DOHH2 (cell line): ENCODE results near the gene EIF5AL1.
"Not testable (repeated sequence)": the region's sequence is repeated elsewhere in the genome, so short reads cannot be mapped to it uniquely, and the experiment has no call there.

Experiments used
- H3F3A ChIP-seq: fragments of 200-600 bp; sonication (generic), shearing (Covaris generic); 2 replicates; pipeline ENCODE4 v1.6.0; 2016; ENCODE audit warnings: antibody characterized with exemption, mild to moderate bottlenecking; ENCODE audit not compliant: control insufficient read depth, insufficient read depth
- H3K27ac ChIP-seq: fragments of 200-600 bp; sonication (generic); 2 replicates; pipeline ENCODE4 v1.5.1; 2014; ENCODE audit warnings: low read depth, mild to moderate bottlenecking, low read length, moderate library complexity
- H3K27me3 ChIP-seq: fragments of 200-600 bp; sonication (generic); 2 replicates; pipeline ENCODE4 v1.6.1; 2014; ENCODE audit warnings: mild to moderate bottlenecking, low read length, mixed read lengths; ENCODE audit not compliant: control insufficient read depth
- H3K36me3 ChIP-seq: fragments of 200-600 bp; sonication (generic); 2 replicates; pipeline ENCODE4 v1.6.1; 2014; ENCODE audit warnings: mild to moderate bottlenecking, low read length, moderate library complexity, mixed read lengths; ENCODE audit not compliant: control insufficient read depth
- H3K4me1 ChIP-seq: fragments of 200-600 bp; sonication (generic); 2 replicates; pipeline ENCODE4 v1.6.1; 2014; ENCODE audit warnings: mild to moderate bottlenecking, low read length, mixed read lengths; ENCODE audit not compliant: control insufficient read depth
- H3K4me2 ChIP-seq: fragments of 200-600 bp; sonication (generic); 2 replicates; pipeline ENCODE4 v1.6.0; 2014; ENCODE audit warnings: mild to moderate bottlenecking, low read length, moderate library complexity
- H3K4me3 ChIP-seq: fragments of 200-600 bp; sonication (generic); 2 replicates; pipeline ENCODE4 v1.5.1; 2014; ENCODE audit warnings: mild to moderate bottlenecking, low read length, mixed read lengths
- H3K79me2 ChIP-seq: fragments of 200-600 bp; sonication (generic); 2 replicates; pipeline ENCODE4 v1.6.1; 2014; ENCODE audit warnings: mild to moderate bottlenecking, low read length, mixed read lengths; ENCODE audit not compliant: control insufficient read depth
- H3K9me2 ChIP-seq: fragments of 200-600 bp; sonication (generic); replicated peaks from 2 replicates; pipeline ENCODE4 v1.6.1; 2014; ENCODE audit warnings: mild to moderate bottlenecking, low read length, mixed read lengths; ENCODE audit not compliant: control insufficient read depth
- H3K9me3 ChIP-seq: fragments of 200-600 bp; sonication (generic); 2 replicates; pipeline ENCODE4 v1.6.1; 2014; ENCODE audit warnings: antibody characterized with exemption, low read length, mixed read lengths; ENCODE audit not compliant: control insufficient read depth, insufficient read depth
- H4K20me1 ChIP-seq: fragments of 200-600 bp; sonication (generic); 2 replicates; pipeline ENCODE4 v1.6.0; 2014; ENCODE audit warnings: low read depth, mild to moderate bottlenecking, antibody characterized with exemption, low read length, moderate library complexity; ENCODE audit not compliant: control insufficient read depth, insufficient read depth
- CTCF ChIP-seq: fragments of 200-600 bp; sonication (generic); IDR thresholded peaks from one replicate; pipeline ENCODE4 v1.5.1; 2014; ENCODE audit warnings: antibody characterized with exemption, mild to moderate bottlenecking, low read depth, low read length; ENCODE audit not compliant: poor library complexity, severe bottlenecking
- EZH2phosphoT487 ChIP-seq: fragments of 200-600 bp; sonication (generic); IDR thresholded peaks from 2 replicates; pipeline ENCODE4 v1.6.1; 2017; ENCODE audit warnings: borderline replicate concordance, mild to moderate bottlenecking, antibody characterized with exemption, low read length, moderate library complexity, mixed read lengths

EIF5AL1 gene

GRCh38 chr10:79505829-79506228 lies 6.5 kb upstream of the EIF5AL1 start:
- H3K9me2 ChIP-seq = no peaks in the 10 kb centered on the region
- H3K9me3 ChIP-seq = no peaks in the 10 kb centered on the region
- H3K36me3 ChIP-seq = no peaks in the 10 kb centered on the region
- H3K27ac ChIP-seq = no peak overlapping the region
- H4K20me1 ChIP-seq = no peaks in the 10 kb centered on the region
- TF ChIP-seq CTCF (no peak), EZH2phosphoT487 (no peak)
- H3K79me2 ChIP-seq = no peaks in the 10 kb centered on the region
- H3K4me1 ChIP-seq = no peaks in the 10 kb centered on the region
- no peak overlapping the region for H3K4me3 ChIP-seq
- H3F3A ChIP-seq = no peaks in the 10 kb centered on the region
- no peak overlapping the region for H3K4me2 ChIP-seq
- H3K27me3 ChIP-seq = peaks cover 3% of the 10 kb centered on the region; the same call in 1 of the 2 replicates

GRCh38 chr10:79507440-79508167 lies 4.7 kb upstream of the EIF5AL1 start:
- Histone ChIP-seq H3K36me3 (no peaks in the 10 kb centered on the region), H3K9me2 (no peaks in the 10 kb centered on the region), H3K4me1 (no peaks in the 10 kb centered on the region), H3K27ac (no peak overlapping the region), H3K4me2 (no peak overlapping the region), H3F3A (no peaks in the 10 kb centered on the region), H4K20me1 (no peaks in the 10 kb centered on the region), H3K27me3 (peaks cover 3% of the 10 kb centered on the region; the same call in 1 of the 2 replicates), H3K79me2 (no peaks in the 10 kb centered on the region), H3K9me3 (no peaks in the 10 kb centered on the region), H3K4me3 (no peak overlapping the region)
- TF ChIP-seq EZH2phosphoT487 (no peak), CTCF (no peak)

- not testable (repeated sequence) for H3K4me1 ChIP-seq, H3K4me2 ChIP-seq, H3K9me2 ChIP-seq, H3K36me3 ChIP-seq, H3K27ac ChIP-seq, H3K79me2 ChIP-seq, H4K20me1 ChIP-seq, H3F3A ChIP-seq, H3K27me3 ChIP-seq, H3K4me3 ChIP-seq, H3K9me3 ChIP-seq
These were observed 4.1 kb upstream of the EIF5AL1 start for GRCh38 chr10:79508245-79508644.

GRCh38 chr10:79509306-79509933 lies 2.9 kb upstream of the EIF5AL1 start:
- H3K4me3 ChIP-seq, H3K9me3 ChIP-seq, H3K27ac ChIP-seq, H3K36me3 ChIP-seq, H3K27me3 ChIP-seq, H3K4me1 ChIP-seq, H4K20me1 ChIP-seq, H3K9me2 ChIP-seq, H3K79me2 ChIP-seq, H3K4me2 ChIP-seq, H3F3A ChIP-seq: not testable (repeated sequence)

GRCh38 chr10:79509934-79510508 lies 2.3 kb upstream of the EIF5AL1 start:
- not testable (repeated sequence) for H3K4me1 ChIP-seq, H3K27me3 ChIP-seq, H3K36me3 ChIP-seq, H4K20me1 ChIP-seq, H3K9me3 ChIP-seq, H3K9me2 ChIP-seq, H3K4me3 ChIP-seq, H3K4me2 ChIP-seq, H3K79me2 ChIP-seq, H3F3A ChIP-seq, H3K27ac ChIP-seq

GRCh38 chr10:79516532-79517205 lies 4.3 kb downstream of the EIF5AL1 start:
- H3K36me3 ChIP-seq, H3K27ac ChIP-seq, H3F3A ChIP-seq, H3K79me2 ChIP-seq, H3K4me1 ChIP-seq, H3K4me2 ChIP-seq, H4K20me1 ChIP-seq, H3K4me3 ChIP-seq, H3K9me3 ChIP-seq, H3K9me2 ChIP-seq, H3K27me3 ChIP-seq: not testable (repeated sequence)
